Vagina (tissue), 2 donors: Measurements from ENCODE around the gene ATP8A1.

Experiments used
- CTCF ChIP-seq, 3 experiments: fragments of 450-650 bp in 2 of 3; fragments of 200-600 bp in 1 of 3; sonication (generic) in 1 of 3; IDR thresholded peaks; one replicate each; pipeline ENCODE4 v1.5.1; 2017 to 2019; ENCODE audit warnings: antibody characterized with exemption in 3 of 3, mild to moderate bottlenecking in 2 of 3, moderate library complexity in 2 of 3
- POLR2AphosphoS5 ChIP-seq, 2 donors: sonication (generic); formaldehyde crosslinking; IDR thresholded peaks; one replicate each; pipeline ENCODE4 v1.9.0; 2017; ENCODE audit warnings: antibody characterized with exemption in 2 of 2, mild to moderate bottlenecking in 2 of 2, low read depth in 1 of 2; ENCODE audit not compliant: insufficient read depth in 1 of 2

DNA sequence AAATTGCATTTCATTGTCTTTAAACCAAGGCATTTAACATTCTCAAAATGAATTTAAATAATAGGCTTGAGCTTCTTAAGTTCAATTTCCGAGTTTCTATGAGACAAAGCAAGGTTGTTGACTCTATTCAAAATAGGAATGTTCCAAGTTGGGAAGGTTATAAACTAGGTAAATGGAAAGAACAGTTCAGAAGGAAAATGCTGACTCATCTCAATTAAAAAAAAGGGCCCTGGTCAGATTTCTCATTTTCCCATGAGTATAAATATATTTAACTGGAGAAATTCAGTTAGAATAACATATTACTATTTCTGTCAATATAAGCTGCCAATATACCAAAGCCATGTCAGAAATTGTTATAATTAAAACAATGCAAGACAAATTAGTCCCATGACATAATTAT lies 113.8 kb downstream of the ATP8A1 start:
- TF ChIP-seq CTCF (IDR thresholded peaks at IDR 0.05) (no peak), POLR2AphosphoS5 (IDR thresholded peaks at IDR 0.05; ENCODE audit: insufficient read depth in 1 of 2, low read depth in 1 of 2) (no peak)
